GM20431 (cell line): Measurements from ENCODE around the gene SSNA1.

Source experiments
- in situ Hi-C: fragments of 300-500 bp; cut with MseI, MboI; formaldehyde crosslinking; loops from one replicate; pipeline ENCODE4 v1.15.0; 2020; ENCODE audit warnings: low sequenced_read_pairs; ENCODE audit not compliant: unreplicated experiment

Gene SSNA1, protein sequence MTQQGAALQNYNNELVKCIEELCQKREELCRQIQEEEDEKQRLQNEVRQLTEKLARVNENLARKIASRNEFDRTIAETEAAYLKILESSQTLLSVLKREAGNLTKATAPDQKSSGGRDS

DNA sequence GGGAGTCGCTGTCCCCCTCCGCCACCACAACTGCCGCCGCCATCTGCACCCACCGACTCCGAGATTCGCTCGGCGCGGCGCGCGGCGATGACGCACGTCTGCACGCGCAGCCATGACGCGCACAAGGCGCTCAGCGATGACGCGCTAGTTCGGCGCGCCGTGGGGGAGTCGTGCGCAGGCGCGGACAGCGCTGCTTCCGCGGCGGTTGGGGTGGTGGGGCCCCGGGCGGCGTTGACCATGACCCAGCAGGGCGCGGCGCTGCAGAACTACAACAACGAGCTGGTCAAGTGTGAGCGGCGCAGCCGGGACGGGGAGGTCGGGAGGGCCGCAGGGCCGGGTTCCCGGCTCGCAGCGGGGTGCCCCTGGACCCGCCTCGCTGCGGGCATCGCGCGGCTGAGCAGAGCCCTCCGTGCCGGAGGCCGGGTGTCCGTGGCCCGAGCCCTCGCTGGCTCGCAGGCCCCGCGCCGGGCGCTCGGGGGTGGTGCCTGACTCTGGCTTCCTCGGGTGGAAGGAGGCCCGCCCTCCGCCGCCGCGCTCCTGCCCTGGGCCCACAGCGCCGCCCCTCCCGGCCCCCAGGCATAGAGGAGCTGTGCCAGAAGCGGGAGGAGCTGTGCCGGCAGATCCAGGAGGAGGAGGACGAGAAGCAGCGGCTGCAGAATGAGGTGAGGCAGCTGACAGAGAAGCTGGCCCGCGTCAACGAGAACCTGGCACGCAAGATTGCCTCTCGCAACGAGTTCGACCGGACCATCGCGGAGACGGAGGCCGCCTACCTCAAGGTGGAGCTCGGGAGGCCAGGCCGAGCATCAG is at the start of gene SSNA1, which contains the start of gene ANAPC2:
SSNA1 (plus strand) TSS at position 187 of the 807 bp plus-strand sequence; CDS start at position 238, 51 bp downstream.
ANAPC2 (minus strand) TSS at position 71 of the 807 bp plus-strand sequence; CDS start at position 43, 28 bp downstream.
- in situ Hi-C loops = no loop called here

DNA sequence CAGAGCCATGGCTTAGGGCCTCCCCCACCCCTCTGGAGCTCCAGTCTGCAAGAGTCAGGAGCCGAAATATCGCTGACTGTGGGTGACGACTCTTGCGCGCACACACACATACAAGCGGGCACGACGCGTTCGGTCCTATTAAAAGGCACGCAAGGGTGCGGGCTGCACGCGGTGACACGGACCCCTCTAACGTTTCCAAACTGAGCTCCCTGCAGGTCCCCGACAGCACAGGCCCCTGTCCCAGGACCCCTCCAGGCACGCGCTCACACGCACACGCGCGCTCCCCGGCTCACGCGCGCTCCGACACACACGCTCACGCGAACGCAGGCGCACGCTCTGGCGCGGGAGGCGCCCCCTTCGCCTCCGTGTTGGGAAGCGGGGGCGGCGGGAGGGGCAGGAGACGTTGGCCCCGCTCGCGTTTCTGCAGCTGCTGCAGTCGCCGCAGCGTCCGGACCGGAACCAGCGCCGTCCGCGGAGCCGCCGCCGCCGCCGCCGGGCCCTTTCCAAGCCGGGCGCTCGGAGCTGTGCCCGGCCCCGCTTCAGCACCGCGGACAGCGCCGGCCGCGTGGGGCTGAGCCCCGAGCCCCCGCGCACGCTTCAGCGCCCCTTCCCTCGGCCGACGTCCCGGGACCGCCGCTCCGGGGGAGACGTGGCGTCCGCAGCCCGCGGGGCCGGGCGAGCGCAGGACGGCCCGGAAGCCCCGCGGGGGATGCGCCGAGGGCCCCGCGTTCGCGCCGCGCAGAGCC is 49.6 kb upstream of the SSNA1 start, which contains the start of gene GRIN1:
GRIN1 (plus strand) TSS at position 433 of the 746 bp plus-strand sequence. CDS start 333 bp downstream, outside the sequence.
- in situ Hi-C loops = no loop called here

DNA sequence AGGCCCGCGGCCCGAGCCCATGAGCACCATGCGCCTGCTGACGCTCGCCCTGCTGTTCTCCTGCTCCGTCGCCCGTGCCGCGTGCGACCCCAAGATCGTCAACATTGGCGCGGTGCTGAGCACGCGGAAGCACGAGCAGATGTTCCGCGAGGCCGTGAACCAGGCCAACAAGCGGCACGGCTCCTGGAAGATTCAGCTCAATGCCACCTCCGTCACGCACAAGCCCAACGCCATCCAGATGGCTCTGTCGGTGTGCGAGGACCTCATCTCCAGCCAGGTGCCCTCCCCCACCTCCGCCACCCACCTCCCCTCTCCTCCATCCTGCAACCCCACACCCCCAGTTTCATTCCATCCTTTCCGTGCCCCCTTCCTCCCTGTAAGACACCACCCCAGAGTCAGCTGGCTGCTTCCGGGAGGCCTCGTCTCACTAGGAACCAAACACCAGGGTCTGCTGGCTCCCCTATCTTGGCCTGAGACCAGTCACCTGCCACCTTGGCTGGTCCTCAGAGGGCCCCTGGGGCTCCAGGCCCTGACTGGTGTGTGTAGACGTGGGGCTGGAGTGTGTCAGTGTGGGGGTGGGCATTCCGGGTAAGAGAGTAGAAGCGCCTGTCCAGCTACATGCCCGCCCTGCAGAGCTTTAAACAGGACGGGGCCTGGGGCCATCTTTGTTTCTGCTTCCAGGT is 48.9 kb upstream of the SSNA1 start:
- in situ Hi-C loops = no loop called here

DNA sequence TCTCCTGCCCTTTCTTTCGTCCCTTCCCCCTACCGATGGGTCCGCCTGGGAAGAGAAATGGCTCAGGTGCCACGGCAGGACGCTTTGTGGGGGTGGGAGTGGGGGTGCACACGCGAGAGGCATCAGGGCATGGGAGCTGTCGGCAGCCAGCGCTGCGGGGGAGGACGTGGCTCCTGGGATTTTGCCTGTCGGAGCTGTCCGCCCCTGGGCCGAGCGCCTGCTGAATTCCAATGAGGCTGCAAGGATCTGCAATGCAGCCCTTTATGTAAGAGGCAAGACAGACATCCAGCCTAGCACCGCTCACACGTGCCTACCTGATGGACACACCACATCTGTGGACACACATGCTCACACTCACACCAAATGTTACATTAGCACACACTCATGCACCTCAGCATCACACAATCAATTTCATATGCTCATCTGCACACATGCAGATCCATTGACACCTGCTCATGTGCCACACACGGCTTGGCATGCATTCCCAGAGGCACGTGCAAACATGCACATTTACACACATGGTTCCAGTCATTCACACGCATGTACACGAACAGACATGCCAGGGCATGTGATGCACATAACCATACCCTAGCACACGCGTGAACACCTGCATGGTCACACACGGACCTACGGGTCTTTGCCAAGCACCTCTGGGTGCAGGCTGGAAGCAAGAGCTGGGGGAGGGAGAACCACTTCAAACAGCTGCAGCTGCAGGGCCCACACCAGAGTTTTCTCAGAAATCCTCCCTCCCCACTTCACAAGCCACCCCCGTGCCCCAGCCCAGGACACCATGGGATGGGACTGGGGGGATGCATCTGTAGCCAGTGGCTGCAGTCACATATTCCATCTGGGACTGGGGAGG is 48.1 kb upstream of the SSNA1 start:
- in situ Hi-C loops = no loop called here

DNA sequence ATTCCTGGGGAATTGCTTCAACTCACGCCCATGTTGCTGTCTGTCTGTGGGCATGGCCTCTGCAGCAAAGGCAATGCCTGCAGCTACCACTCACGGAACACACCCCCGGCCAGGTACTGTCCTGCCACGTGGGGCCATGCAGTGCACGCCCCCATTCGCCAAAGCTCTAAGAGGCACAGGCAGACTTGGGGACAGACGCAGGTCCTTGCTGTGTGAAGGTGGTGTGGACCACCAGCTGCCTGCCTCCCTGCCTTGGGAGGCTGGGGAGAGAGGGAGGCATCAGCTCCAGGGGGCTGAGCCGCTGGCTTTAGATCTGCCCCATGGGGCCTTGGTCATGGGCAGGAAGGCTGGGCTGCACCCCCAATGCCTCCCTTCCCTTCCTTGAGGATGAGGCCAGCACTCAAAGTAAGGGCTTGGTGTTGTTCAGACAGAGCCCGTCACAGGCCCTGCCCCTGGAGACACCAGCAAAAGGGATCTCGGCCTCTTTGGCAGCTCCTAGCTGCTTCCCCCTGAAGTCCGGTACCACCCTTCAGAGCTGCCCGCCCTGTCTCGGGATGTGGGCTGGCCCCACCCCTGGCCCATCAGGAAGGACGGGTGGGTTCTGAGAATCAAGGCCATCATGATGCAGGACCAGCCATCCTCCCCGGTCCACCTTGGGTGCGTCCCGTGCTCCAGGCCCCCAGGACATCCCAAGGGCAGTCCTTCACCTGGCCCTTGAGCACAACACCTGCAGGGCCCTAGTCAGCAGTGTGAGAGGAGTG is 47.2 kb upstream of the SSNA1 start:
- in situ Hi-C loops = no loop called here

DNA sequence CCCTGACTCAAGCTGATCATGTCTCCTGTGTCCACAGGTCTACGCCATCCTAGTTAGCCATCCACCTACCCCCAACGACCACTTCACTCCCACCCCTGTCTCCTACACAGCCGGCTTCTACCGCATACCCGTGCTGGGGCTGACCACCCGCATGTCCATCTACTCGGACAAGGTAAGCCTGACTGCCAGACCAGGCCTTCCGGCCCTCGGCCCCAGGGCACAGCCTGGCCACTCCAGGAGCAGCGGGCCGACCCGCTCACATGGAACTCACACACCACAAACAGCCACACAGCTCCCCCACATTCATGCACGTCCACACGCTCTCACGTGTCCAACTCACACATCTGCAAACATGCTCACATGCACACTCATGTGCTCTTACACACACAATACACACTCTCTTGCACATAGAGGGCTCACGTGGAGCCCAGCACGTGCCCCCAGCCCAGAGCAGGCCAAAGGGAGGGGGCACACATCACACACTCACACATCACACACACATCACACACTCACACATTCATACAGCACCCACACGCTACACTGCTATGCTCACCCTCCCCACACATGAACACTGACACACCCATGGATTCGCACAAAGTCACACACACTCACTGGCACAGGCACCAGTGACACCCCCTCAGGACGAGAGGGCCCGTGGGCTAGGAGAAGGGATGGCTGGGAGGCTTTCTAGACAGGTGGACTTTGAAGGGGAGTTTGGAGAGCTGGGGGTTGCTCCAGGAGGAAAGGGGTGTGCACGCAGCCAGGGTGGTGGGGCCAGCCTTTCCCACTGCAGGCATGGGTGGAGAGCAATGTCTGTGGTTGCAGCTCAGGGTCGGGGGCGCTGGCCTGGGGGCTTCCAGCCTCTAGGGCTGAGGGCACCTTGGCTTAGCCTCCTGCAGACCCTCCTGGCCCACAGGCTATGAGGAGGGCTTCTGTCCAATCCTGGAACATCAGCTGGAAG is 46.2 kb upstream of the SSNA1 start:
- in situ Hi-C loops = no loop called here

DNA sequence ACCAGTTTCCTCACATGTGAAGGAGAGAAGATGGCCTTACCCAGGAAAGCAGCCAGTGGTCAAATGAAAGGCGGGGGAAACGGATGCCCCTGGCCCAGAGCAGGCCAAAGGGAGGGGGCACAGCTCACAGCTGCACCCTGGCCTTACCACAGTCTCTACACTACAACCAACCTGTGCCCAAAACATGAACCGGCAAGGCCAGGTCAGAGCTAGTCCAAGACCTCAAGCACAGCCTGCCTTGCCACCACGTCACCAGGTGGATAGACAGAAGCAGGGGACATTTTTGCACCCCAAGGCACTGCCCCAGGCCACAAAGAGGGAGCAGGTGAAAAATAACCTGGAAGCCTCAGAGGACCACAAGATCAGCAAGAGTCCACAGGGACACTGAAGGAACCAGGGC is 45.0 kb upstream of the SSNA1 start:
- in situ Hi-C loops = no loop called here

DNA sequence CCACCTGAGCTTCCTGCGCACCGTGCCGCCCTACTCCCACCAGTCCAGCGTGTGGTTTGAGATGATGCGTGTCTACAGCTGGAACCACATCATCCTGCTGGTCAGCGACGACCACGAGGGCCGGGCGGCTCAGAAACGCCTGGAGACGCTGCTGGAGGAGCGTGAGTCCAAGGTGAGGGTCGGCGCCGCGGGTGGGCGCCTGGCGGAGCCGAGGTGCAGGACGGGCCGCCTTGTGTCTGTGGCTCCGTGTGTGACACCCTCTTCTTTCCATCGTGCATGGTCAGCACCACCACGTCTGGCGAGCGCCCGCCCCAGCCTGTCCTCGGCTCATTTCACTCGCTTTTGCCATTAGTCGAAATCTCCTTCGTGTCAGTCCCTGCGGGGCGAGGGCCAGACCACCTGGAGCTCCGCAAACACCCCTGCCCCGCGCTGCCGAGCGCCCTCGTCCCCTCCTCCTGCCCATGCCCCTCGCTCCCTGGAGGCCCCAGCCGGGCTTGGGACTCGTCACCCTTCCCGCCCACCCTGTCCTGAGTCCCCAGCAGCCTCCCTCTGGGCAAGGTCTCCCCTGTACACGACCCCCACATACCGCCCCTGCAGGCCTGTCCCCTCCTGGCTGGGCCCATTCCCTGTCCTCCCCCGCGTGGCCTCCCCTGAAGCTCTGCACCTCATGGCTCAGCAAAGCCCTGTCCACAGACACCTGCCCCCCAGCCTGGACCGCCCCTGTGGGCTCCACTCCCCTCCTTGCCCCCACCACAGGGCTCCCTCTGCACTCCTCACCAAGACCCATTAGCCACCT is 42.5 kb upstream of the SSNA1 start:
- in situ Hi-C loops = no loop called here

DNA sequence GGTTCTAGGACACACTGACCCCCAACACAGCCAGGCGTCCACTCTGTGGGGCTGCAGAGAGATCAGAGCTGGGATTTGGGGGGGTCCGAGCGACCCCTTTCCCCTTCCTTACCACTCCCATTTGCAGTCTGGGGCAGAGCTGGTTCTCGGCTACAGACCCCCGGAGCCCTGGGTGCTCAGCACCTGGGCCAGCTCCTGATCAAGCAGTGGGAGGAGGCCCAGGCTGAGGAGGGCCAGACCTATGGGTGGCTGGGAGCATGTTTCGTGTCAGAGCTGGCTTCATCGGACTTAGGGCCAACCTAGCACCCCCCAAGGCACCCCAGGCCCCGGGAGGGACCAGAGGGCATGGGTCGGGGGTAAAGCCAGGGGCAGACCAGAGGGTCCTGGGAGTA is 42.0 kb upstream of the SSNA1 start:
- in situ Hi-C loops = no loop called here

DNA sequence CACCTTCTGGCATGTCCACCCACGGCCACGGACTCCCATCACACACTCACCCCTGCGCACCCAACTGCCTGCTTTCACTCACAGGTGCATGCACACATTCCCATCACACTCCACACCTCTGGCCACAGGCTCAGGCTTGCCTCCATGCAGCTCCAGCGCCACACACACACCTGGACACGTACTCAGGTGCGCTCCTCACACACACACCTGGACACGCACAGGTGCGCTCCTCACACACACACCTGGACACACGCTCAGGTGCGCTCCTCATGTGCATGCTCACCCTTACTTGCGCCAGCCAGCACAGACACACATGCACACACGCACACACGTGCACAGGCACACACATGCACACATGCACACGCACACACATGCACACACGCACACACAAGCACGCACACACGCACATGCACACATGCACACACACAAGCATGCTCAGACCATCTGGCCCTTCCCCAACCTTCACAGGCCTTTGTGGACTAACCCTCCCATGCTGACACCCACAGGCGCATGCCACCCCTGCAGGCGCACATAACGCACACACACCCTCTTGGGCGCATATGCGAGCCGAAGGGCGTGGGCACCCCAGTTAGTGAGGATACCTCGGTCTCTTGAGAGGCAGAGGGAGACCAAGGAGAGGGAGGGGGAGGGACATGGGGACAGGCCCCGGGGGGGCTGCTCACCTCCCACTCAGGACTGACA is 41.2 kb upstream of the SSNA1 start:
- in situ Hi-C loops = no loop called here

DNA sequence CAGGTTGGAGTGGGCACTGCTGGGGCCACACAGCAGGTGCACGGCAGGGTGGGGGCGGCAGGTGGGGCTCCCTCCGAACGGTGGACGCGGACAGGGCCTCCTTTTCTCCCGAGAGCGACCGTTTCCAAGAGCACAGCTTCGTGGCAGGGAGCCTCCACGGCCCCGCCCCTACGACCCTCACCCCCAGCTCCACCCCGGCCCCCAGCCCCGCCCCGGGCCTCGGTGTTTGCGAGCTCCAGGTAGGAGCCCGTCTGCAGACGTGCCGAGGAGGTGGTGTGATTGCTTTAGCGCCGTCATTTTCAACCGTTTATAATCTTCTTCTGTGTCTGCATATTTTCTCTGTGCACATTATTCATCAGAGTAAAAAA is 40.7 kb upstream of the SSNA1 start:
- in situ Hi-C loops = no loop called here

DNA sequence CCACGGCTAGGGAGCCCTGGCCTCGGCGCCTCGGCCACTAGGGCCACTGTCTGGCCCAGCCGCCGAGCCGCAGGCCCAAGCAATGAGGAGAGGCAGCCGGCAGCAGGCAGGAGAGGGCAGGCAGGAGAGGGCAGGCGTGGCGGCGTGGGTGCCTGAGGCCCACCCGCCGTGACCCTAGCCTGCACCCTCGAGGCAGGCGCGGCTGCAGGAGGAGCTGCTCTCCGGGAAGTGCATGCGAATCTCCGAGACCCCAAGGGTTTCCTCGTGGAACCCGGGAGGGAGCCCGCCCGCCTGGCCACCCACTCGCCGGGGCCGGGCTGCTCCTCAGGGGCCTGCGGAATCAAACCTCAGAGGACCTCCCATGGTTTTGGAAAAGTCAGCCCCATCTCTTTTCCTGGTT is 40.2 kb upstream of the SSNA1 start:
- in situ Hi-C loops = no loop called here

DNA sequence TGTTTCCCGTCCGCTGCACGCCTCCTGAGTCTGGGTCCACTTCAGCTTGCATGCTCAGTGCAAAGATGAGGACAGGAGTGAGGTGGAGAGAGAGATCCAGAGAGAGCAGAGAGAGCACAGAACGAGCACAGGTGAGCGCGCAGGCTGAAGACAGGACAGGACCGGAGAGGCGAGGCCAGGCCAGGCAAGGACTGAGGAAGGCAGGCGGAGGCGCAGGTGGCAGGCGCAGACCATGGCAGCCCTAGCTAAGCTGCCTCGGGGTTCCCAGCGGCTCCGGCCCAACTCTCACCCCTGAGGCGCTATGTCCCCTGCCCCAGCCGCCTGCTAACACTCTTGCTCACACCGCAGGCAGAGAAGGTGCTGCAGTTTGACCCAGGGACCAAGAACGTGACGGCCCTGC is 39.8 kb upstream of the SSNA1 start:
- in situ Hi-C loops = no loop called here

DNA sequence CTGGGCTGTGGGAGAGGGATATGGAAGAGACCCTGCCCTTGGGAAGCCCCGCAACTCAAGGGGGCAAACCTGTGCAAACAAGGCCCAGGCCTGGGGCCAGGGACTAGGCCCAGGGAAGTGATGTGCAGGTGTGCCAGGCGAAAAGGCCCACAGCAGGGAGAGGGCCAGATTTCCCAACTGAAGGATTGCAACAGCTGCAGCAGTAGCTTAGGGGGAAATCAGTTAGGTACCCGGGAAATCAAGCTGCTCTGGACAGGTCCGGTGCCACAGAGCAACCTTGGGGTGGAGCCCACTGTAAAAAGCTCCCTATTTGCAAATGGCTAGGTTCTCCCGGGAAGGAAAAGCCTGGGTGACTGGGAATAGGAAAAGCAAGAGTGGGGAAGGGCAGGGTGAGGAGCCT is 39.1 kb upstream of the SSNA1 start:
- in situ Hi-C loops = no loop called here

DNA sequence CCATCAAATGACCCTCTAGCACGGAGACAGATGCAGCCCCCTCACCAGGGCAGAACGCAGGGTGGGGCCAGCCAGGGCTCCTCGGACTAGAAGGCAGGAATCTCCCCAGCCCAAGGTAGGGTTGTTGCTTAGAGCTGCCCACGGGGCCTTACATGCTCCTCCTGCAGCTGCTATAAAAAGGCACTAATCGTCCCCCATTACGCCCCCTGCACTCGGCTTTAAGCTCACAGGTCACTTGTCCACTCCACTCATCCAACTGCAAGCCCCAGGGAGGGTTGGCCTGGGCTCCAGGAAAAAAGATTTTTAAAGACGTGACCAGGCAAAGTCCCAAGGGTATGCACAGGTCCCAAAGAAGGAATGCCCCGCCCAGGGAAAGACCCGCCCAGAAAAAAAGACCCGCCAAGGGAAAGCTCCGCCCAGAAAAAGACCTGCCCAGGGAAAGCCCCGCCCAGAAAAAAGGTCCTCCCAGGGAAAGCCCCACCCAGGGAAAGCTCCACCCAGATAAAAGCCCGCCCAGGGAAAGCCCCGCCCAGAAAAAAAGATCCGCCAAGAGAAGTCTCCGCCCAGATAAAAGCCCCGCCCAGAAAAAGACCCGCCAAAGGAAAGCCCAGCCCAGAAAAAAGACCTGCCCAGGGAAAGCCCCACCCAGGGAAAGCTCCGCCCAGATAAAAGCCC is 38.4 kb upstream of the SSNA1 start:
- in situ Hi-C loops = no loop called here
